Mammary epithelial cell (primary cell): ENCODE measurements around the gene ANKRD36.
"Not testable (repeated sequence)": the region's sequence is repeated elsewhere in the genome, so short reads cannot be mapped to it uniquely, and the experiment has no call there.

Experiments
- CTCF ChIP-seq, 2 donors: IDR thresholded peaks in 1 of 2; conservative IDR thresholded peaks in 1 of 2; 2 replicates each; pipeline ENCODE4 v1.5.1; 2011 to 2012; ENCODE audit warnings: inconsistent platforms in 2 of 2, low read length in 2 of 2, mild to moderate bottlenecking in 2 of 2, control low read depth in 1 of 2, low read depth in 1 of 2; ENCODE audit not compliant: insufficient read depth in 1 of 2; ENCODE audit errors: extremely low read depth in 1 of 2
- EZH2 ChIP-seq: IDR thresholded peaks from 2 replicates; pipeline ENCODE4 v1.6.1; 2012; ENCODE audit warnings: low read length, inconsistent platforms, borderline replicate concordance

GRCh38 chr2:97113882-97114255, 916 bp downstream of the ANKRD36 start:
- not testable (repeated sequence) for TF ChIP-seq CTCF (conservative IDR thresholded peaks at IDR 0.05 in 1 of 2, IDR thresholded peaks at IDR 0.05 in 1 of 2; ENCODE audit: extremely low read depth in 1 of 2, insufficient read depth in 1 of 2, low read depth in 1 of 2, low read length in 2 of 2); EZH2
